Osteoblast (primary cell): ENCODE data around the gene THSD7A. TPM values are rescaled to one million over a fixed set of nuclear protein-coding genes. Genes with fewer than 3 reads are reported as not detected.
A peak's percentile ranks its signal among the peaks of the same experiment; 100 is the strongest.

Experiments used
- DNase-seq: peaks from one replicate; pipeline ENCODE4 v3.0.0; 2011; ENCODE audit warnings: low spot score, mixed read lengths; ENCODE audit not compliant: insufficient read length; ENCODE audit errors: missing footprints
- H2AFZ ChIP-seq: 2 replicates; pipeline ENCODE4 v1.6.0; 2011; ENCODE audit warnings: mild to moderate bottlenecking, low read length
- H3K27ac ChIP-seq: 2 replicates; pipeline ENCODE4 v1.5.1; 2011; ENCODE audit warnings: mild to moderate bottlenecking, low read depth, low read length, moderate library complexity
- H3K27me3 ChIP-seq: 2 replicates; pipeline ENCODE4 v1.6.0; 2012; ENCODE audit warnings: mild to moderate bottlenecking, control low read depth, inconsistent platforms, low read length, moderate library complexity; ENCODE audit not compliant: insufficient read depth
- H3K36me3 ChIP-seq: 2 replicates; pipeline ENCODE4 v1.5.1; 2011; ENCODE audit warnings: mild to moderate bottlenecking, low read length, control low read depth, moderate library complexity; ENCODE audit not compliant: insufficient read depth
- H3K4me1 ChIP-seq: 2 replicates; pipeline ENCODE4 v1.5.1; 2011; ENCODE audit warnings: mild to moderate bottlenecking, low read length, control low read depth, moderate library complexity; ENCODE audit not compliant: insufficient read depth
- H3K4me2 ChIP-seq: 2 replicates; pipeline ENCODE4 v1.6.0; 2011; ENCODE audit warnings: mild to moderate bottlenecking, low read length; ENCODE audit not compliant: insufficient read depth
- H3K4me3 ChIP-seq: fragments of 200-600 bp; sonication (generic); 3 replicates; pipeline ENCODE4 v1.5.1; 2012; ENCODE audit warnings: mild to moderate bottlenecking, low read length, inconsistent platforms; ENCODE audit not compliant: insufficient read depth
- H3K79me2 ChIP-seq: 2 replicates; pipeline ENCODE4 v1.6.0; 2012; ENCODE audit warnings: mild to moderate bottlenecking, low read length, control low read depth, inconsistent platforms; ENCODE audit not compliant: insufficient read depth
- H3K9me3 ChIP-seq: 2 replicates; pipeline ENCODE4 v1.5.1; 2011; ENCODE audit warnings: low read depth, low read length, control low read depth
- H4K20me1 ChIP-seq: 2 replicates; pipeline ENCODE4 v1.6.0; 2012; ENCODE audit warnings: mild to moderate bottlenecking, low read length, control low read depth; ENCODE audit not compliant: insufficient read depth
- CTCF ChIP-seq: IDR thresholded peaks from 2 replicates; pipeline ENCODE4 v1.5.1; 2011; ENCODE audit warnings: mild to moderate bottlenecking, low read depth, low read length, moderate library complexity; ENCODE audit errors: extremely low read depth
- total RNA-seq: library from RNA; depleted of rRNA; stranded (reverse); fragments of >200 nt; gene quantifications from 2 replicates; pipeline ENCODE4 v1.2.3, GENCODE V29; 2012

THSD7A gene
- total RNA-seq, 1 donor, result under 0.01 TPM

GRCh38 chr7:11817111-11817740 is 14.8 kb downstream of the THSD7A start:
- Histone ChIP-seq H4K20me1 (no peaks in the 10 kb centered on the region), H2AFZ (no peak overlapping the region), H3K27ac (no peak overlapping the region), H3K27me3 (no peaks in the 10 kb centered on the region), H3K4me1 (no peaks in the 10 kb centered on the region), H3K9me3 (no peaks in the 10 kb centered on the region), H3K4me3 (no peak overlapping the region), H3K36me3 (no peaks in the 10 kb centered on the region), H3K79me2 (no peaks in the 10 kb centered on the region), H3K4me2 (no peak overlapping the region)
- no peak for TF ChIP-seq CTCF
- peak; percentile 14 for DNase-seq

GRCh38 chr7:11811709-11812108 is 20.3 kb downstream of the THSD7A start:
- no peak overlapping the region for H3K27ac ChIP-seq
- no peaks in the 10 kb centered on the region for H3K79me2 ChIP-seq
- DNase-seq, result no peak
- no peaks in the 10 kb centered on the region for H3K9me3 ChIP-seq
- H3K4me1 ChIP-seq, result no peaks in the 10 kb centered on the region
- no peak overlapping the region for H2AFZ ChIP-seq
- no peaks in the 10 kb centered on the region for H4K20me1 ChIP-seq
- no peak overlapping the region for H3K4me3 ChIP-seq
- no peak overlapping the region for H3K4me2 ChIP-seq
- no peaks in the 10 kb centered on the region for H3K27me3 ChIP-seq
- H3K36me3 ChIP-seq, result no peaks in the 10 kb centered on the region
- TF ChIP-seq CTCF, result no peak

GRCh38 chr7:11810043-11810625 is 21.9 kb downstream of the THSD7A start:
- H3K27ac ChIP-seq, result no peak overlapping the region
- H3K36me3 ChIP-seq, result no peaks in the 10 kb centered on the region
- H3K79me2 ChIP-seq, result no peaks in the 10 kb centered on the region
- no peaks in the 10 kb centered on the region for H4K20me1 ChIP-seq
- no peaks in the 10 kb centered on the region for H3K9me3 ChIP-seq
- no peak overlapping the region for H2AFZ ChIP-seq
- no peak overlapping the region for H3K4me2 ChIP-seq
- H3K27me3 ChIP-seq, result no peaks in the 10 kb centered on the region
- no peaks in the 10 kb centered on the region for H3K4me1 ChIP-seq
- DNase-seq, result no peak
- H3K4me3 ChIP-seq, result no peak overlapping the region
- TF ChIP-seq CTCF, result no peak

GRCh38 chr7:11807000-11807399 is 25.0 kb downstream of the THSD7A start:
- no peak for DNase-seq
- Histone ChIP-seq H3K27ac (no peak overlapping the region), H3K4me2 (no peak overlapping the region), H3K9me3 (no peaks in the 10 kb centered on the region), H2AFZ (no peak overlapping the region), H3K4me1 (no peaks in the 10 kb centered on the region), H3K36me3 (no peaks in the 10 kb centered on the region), H3K4me3 (no peak overlapping the region), H4K20me1 (no peaks in the 10 kb centered on the region), H3K27me3 (no peaks in the 10 kb centered on the region), H3K79me2 (no peaks in the 10 kb centered on the region)
- TF ChIP-seq CTCF, result no peak
